Gastrocnemius medialis (tissue), 4 donors: ENCODE data around the gene CDH4. TPM values are rescaled to one million over a fixed set of nuclear protein-coding genes. Genes with fewer than 3 reads are reported as not detected.

ENCODE experiments used
- ATAC-seq, 2 donors: fragments of 150-250 bp; one replicate each; pipeline ENCODE4 v1.9.1; 2016
- DNase-seq, 2 donors: peaks; one replicate each; pipeline ENCODE4 v3.0.0-alpha.2; 2019
- H3K27ac ChIP-seq, 4 donors: fragments of 200-600 bp; sonication (generic); 1 replicate in 1 of 4; 2 replicates in 3 of 4; pipeline ENCODE4 v1.5.1; 2016 to 2018; ENCODE audit warnings: mild to moderate bottlenecking in 2 of 4, moderate library complexity in 1 of 4
- H3K27me3 ChIP-seq, 3 donors: fragments of 200-600 bp; sonication (generic) in 2 of 3; 1 replicate in 1 of 3; 2 replicates in 2 of 3; pipeline versions ENCODE4 v1.5.1 to v1.6.0; 2016 to 2019; ENCODE audit warnings: mild to moderate bottlenecking in 1 of 3, moderate library complexity in 1 of 3
- H3K36me3 ChIP-seq, 2 donors: fragments of 200-600 bp; sonication (generic) in 1 of 2; one replicate each; pipeline ENCODE4 v1.5.1; 2017 to 2018
- H3K4me1 ChIP-seq, 2 donors: fragments of 200-600 bp; sonication (generic) in 1 of 2; one replicate each; pipeline ENCODE4 v1.5.1; 2016 to 2017; ENCODE audit warnings: mild to moderate bottlenecking in 2 of 2
- H3K4me3 ChIP-seq, 4 donors: fragments of 200-600 bp; sonication (generic) in 3 of 4; 1 replicate in 1 of 4; 2 replicates in 3 of 4; pipeline ENCODE4 v1.5.1; 2016 to 2019; ENCODE audit warnings: mild to moderate bottlenecking in 2 of 4
- H3K9me3 ChIP-seq, 3 donors: fragments of 200-600 bp; sonication (generic) in 2 of 3; 1 replicate in 1 of 3; 2 replicates in 2 of 3; pipeline ENCODE4 v1.5.1; 2016 to 2019
- CTCF ChIP-seq, 5 experiments: fragments of 450-650 bp in 3 of 5; fragments of 200-600 bp in 2 of 5; sonication (generic) in 2 of 5; IDR thresholded peaks in 4 of 5; conservative IDR thresholded peaks in 1 of 5; 1 replicate in 4 of 5; 2 replicates in 1 of 5; pipeline ENCODE4 v1.5.1; 2016 to 2019; ENCODE audit warnings: antibody characterized with exemption in 5 of 5, mild to moderate bottlenecking in 3 of 5, moderate library complexity in 3 of 5
- POLR2A ChIP-seq, 2 donors: fragments of 450-650 bp; IDR thresholded peaks; one replicate each; pipeline ENCODE4 v1.6.1; 2017; ENCODE audit warnings: antibody characterized with exemption in 2 of 2, mild to moderate bottlenecking in 2 of 2, moderate library complexity in 2 of 2
- in situ Hi-C, 4 donors: fragments of 200-750 bp; cut with MboI; loops; one replicate each; pipeline versions ENCODE4 v1.15.0 to v1.8.0; 2017; ENCODE audit warnings: low sequenced_read_pairs in 4 of 4
- intact Hi-C: fragments of 100-400 bp; cut with DNase I; formaldehyde crosslinking; loops from one replicate; pipeline ENCODE4 v1.15.1; 2023; ENCODE audit warnings: low total_unique reads
- total RNA-seq, 4 donors: library from RNA; depleted of rRNA; stranded (reverse); fragments of >200 nt; gene quantifications; one replicate each; pipeline versions ENCODE4 v1.1.0 to v1.2.3, GENCODE V29; 2016

The CDH4 gene
- total RNA-seq, 4 donors from 2014 or later, result 0.38 to 1.2 (median 0.86) TPM

DNA sequence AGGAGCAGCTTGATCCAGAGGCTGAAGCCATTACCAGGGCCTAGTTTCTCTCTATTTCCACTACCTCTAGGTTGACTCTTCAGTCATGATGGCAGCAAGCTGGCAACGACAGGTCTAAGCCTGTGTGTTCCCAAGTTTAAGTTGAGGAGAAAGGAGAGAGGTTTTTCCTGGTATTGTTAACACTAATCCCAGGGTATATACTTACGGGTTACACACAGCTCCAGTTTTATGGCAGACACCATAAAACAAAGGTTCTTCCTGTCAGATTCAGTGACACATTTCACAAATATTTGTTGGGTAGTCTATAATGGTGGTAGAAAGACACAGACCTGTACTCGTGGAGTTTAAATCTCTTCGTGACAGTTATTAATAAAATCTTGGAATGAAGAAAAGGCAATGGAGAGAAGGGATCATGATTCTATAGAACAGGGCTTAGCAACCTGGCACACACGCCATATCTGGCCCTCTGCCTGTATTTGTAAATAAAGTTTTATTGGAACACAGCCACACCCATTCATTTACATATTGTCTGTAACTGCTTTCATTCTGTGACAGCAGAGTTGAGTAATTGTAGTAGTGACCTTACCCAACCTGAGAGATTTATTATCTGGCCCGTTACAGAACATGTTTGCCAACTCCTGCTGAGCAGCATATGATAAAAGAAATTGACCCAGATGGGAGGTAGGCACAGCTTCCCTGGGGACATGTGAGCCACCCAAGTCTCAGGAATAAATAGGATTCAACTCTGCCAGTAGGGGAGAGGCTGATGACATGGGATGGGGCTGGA lies 323.3 kb downstream of the CDH4 start:
- intact Hi-C loops, result no loop called here
- Histone ChIP-seq H3K36me3 (no peaks in the 10 kb centered on the region), H3K9me3 (no peaks in the 10 kb centered on the region), H3K27ac (no peak overlapping the region), H3K4me1 (no peaks in the 10 kb centered on the region), H3K4me3 (no peak overlapping the region), H3K27me3 (no peaks in the 10 kb centered on the region)
- TF ChIP-seq CTCF (IDR thresholded peaks at IDR 0.05 in 4 of 5, conservative IDR thresholded peaks at IDR 0.05 in 1 of 5), result no peak
- no peak for TF ChIP-seq POLR2A (IDR thresholded peaks at IDR 0.05)
- ATAC-seq (no peak), DNase-seq (no peak)
- in situ Hi-C loops, result no loop called here

GRCh38 chr20:61576372-61576771 lies 324.3 kb downstream of the CDH4 start:
- in situ Hi-C loops, result no loop called here
- intact Hi-C loops, result no loop called here
- no peak for ATAC-seq

DNA sequence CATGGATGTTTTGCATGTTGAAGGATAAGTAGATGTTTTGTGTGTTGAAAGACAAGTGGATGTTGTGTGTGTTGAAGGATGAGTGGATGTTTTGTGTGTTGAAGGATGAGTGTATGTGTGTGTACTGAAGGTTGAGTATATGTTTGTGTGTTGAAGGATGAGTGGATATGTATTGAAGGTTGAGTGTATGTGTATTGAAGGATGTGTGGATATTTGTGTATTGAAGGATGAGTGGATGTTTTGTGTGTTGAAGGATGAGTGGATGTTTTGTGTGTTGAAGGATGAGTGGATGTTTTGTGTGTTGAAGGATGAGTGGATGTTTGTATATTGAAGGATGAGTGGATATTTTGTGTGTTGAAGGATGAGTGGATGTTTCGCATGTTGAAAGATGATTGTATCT lies 325.0 kb downstream of the CDH4 start:
- Histone ChIP-seq H3K27ac (no peak overlapping the region), H3K27me3 (no peaks in the 10 kb centered on the region), H3K36me3 (no peaks in the 10 kb centered on the region), H3K4me1 (no peaks in the 10 kb centered on the region), H3K9me3 (no peaks in the 10 kb centered on the region), H3K4me3 (no peak overlapping the region)
- DNase-seq, result no peak
- in situ Hi-C loops, result no loop called here
- TF ChIP-seq CTCF (IDR thresholded peaks at IDR 0.05 in 4 of 5, conservative IDR thresholded peaks at IDR 0.05 in 1 of 5) (no peak), POLR2A (IDR thresholded peaks at IDR 0.05) (no peak)
- intact Hi-C loops, result no loop called here
- no peak for ATAC-seq

More at GRCh38 chr20:61576372-61576771, 324.3 kb downstream of the CDH4 start:
- H3K9me3 ChIP-seq, result no peaks in the 10 kb centered on the region
- H3K4me1 ChIP-seq, result no peaks in the 10 kb centered on the region
- H3K36me3 ChIP-seq, result no peaks in the 10 kb centered on the region
- H3K27ac ChIP-seq, result no peak overlapping the region
- H3K27me3 ChIP-seq, result no peaks in the 10 kb centered on the region
- DNase-seq, result no peak
- TF ChIP-seq POLR2A (IDR thresholded peaks at IDR 0.05) (no peak), CTCF (IDR thresholded peaks at IDR 0.05 in 4 of 5, conservative IDR thresholded peaks at IDR 0.05 in 1 of 5) (no peak)
- no peak overlapping the region for H3K4me3 ChIP-seq

GRCh38 chr20:61579908-61580307 lies 327.8 kb downstream of the CDH4 start:
- no peak overlapping the region for H3K4me3 ChIP-seq
- TF ChIP-seq POLR2A (IDR thresholded peaks at IDR 0.05) (no peak), CTCF (IDR thresholded peaks at IDR 0.05 in 4 of 5, conservative IDR thresholded peaks at IDR 0.05 in 1 of 5) (no peak)
- ATAC-seq, result no peak
- in situ Hi-C loops (no loop called here), intact Hi-C loops (no loop called here)
- H3K9me3 ChIP-seq, result no peaks in the 10 kb centered on the region
- no peak overlapping the region for H3K27ac ChIP-seq
- H3K27me3 ChIP-seq, result no peaks in the 10 kb centered on the region
- no peaks in the 10 kb centered on the region for H3K4me1 ChIP-seq
- no peaks in the 10 kb centered on the region for H3K36me3 ChIP-seq
- no peak for DNase-seq
